OCI-LY1 (cell line): ENCODE results near the gene SCN7A.

Source experiments
- H2AFZ ChIP-seq: fragments of 200-600 bp; sonication (generic), shearing (Covaris generic); 2 replicates; pipeline ENCODE4 v1.6.0; 2014; ENCODE audit warnings: antibody characterized with exemption, mild to moderate bottlenecking, low read length
- H3F3A ChIP-seq: fragments of 200-600 bp; sonication (generic), shearing (Covaris generic); 2 replicates; pipeline ENCODE4 v1.6.0; 2014; ENCODE audit warnings: mild to moderate bottlenecking, antibody characterized with exemption, low read length, moderate library complexity; ENCODE audit not compliant: insufficient read depth
- H3K27ac ChIP-seq: fragments of 200-600 bp; sonication (generic); 2 replicates; pipeline ENCODE4 v1.5.1; 2014; ENCODE audit warnings: low read length, mixed run types, mild to moderate bottlenecking, low read depth; ENCODE audit not compliant: poor library complexity, severe bottlenecking
- H3K27me3 ChIP-seq: fragments of 200-600 bp; sonication (generic); 2 replicates; pipeline ENCODE4 v1.6.0; 2014; ENCODE audit warnings: antibody characterized with exemption, mild to moderate bottlenecking, low read length, moderate library complexity; ENCODE audit not compliant: insufficient read depth
- H3K36me3 ChIP-seq: fragments of 200-600 bp; sonication (generic); 2 replicates; pipeline ENCODE4 v1.6.1; 2014; ENCODE audit warnings: mild to moderate bottlenecking, antibody characterized with exemption, low read length, moderate library complexity, mixed read lengths; ENCODE audit not compliant: insufficient read depth
- H3K4me1 ChIP-seq: fragments of 200-600 bp; sonication (generic); 2 replicates; pipeline ENCODE4 v1.5.1; 2014; ENCODE audit warnings: mild to moderate bottlenecking, low read length, moderate library complexity; ENCODE audit not compliant: insufficient read depth, severe bottlenecking
- H3K4me2 ChIP-seq: fragments of 200-600 bp; sonication (generic), shearing (Covaris generic); 2 replicates; pipeline ENCODE4 v1.6.1; 2014; ENCODE audit warnings: low read length
- H3K4me3 ChIP-seq: fragments of 200-600 bp; sonication (generic); 2 replicates; pipeline ENCODE4 v1.5.1; 2014; ENCODE audit warnings: low read length, low read depth, mild to moderate bottlenecking, mixed read lengths; ENCODE audit not compliant: poor library complexity, severe bottlenecking
- H3K79me2 ChIP-seq: fragments of 200-600 bp; shearing (Covaris generic); 2 replicates; pipeline ENCODE4 v1.6.1; 2016; ENCODE audit warnings: mixed run types, low read length, mixed read lengths; ENCODE audit not compliant: insufficient read depth
- H3K9ac ChIP-seq: fragments of 200-600 bp; sonication (generic), shearing (Covaris generic); 2 replicates; pipeline ENCODE4 v1.6.1; 2014; ENCODE audit warnings: mild to moderate bottlenecking, low read length, mixed read lengths
- H3K9me2 ChIP-seq: fragments of 200-600 bp; sonication (generic), shearing (Covaris generic); 2 replicates; pipeline ENCODE4 v1.6.1; 2014; ENCODE audit warnings: low read depth, mild to moderate bottlenecking, low read length, mixed read lengths
- H3K9me3 ChIP-seq: fragments of 200-600 bp; shearing (Covaris generic); 2 replicates; pipeline ENCODE4 v1.6.1; 2014; ENCODE audit warnings: low read length, mixed read lengths
- H4K20me1 ChIP-seq: fragments of 200-600 bp; sonication (generic), shearing (Covaris generic); 2 replicates; pipeline ENCODE4 v1.6.0; 2016; ENCODE audit warnings: mild to moderate bottlenecking, low read length; ENCODE audit not compliant: insufficient read depth
- EZH2 ChIP-seq: fragments of 200-600 bp; sonication (generic), shearing (Covaris generic); IDR thresholded peaks from 2 replicates; pipeline ENCODE4 v1.8.0; 2017; ENCODE audit warnings: borderline replicate concordance, mixed run types, mild to moderate bottlenecking, antibody characterized with exemption, low read length, moderate library complexity, mixed read lengths
- TF ChIP-seq, protein P1 (sequence below): fragments of 200-600 bp; sonication (generic), shearing (Covaris generic); IDR thresholded peaks from 2 replicates; pipeline ENCODE4 v1.5.1; 2017; ENCODE audit warnings: mild to moderate bottlenecking, antibody characterized with exemption, low read length, moderate library complexity, mixed read lengths

Gene SCN7A

DNA sequence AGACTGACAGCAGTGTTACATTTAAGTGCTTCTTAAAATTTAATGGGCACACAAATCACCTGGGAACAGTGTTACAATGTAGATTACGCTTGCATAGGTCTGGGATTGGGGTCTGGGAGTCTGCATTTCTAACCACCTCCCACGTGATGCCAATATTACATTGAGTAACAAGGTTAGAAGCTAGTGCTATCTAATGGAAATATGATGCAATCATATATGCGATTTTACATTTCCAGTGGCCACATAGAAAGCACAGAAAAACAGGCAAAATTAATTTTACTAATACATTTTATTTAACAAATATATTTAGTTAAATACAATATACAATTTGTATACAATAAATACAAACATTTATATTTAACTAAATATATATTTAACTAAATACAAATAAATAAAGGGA is 53.7 kb downstream of the SCN7A start:
- H3K36me3 ChIP-seq, result no peaks in the 10 kb centered on the region
- H3K79me2 ChIP-seq, result no peaks in the 10 kb centered on the region
- no peaks in the 10 kb centered on the region for H4K20me1 ChIP-seq
- H3K9me3 ChIP-seq, result no peaks in the 10 kb centered on the region
- TF ChIP-seq, protein P1, sequence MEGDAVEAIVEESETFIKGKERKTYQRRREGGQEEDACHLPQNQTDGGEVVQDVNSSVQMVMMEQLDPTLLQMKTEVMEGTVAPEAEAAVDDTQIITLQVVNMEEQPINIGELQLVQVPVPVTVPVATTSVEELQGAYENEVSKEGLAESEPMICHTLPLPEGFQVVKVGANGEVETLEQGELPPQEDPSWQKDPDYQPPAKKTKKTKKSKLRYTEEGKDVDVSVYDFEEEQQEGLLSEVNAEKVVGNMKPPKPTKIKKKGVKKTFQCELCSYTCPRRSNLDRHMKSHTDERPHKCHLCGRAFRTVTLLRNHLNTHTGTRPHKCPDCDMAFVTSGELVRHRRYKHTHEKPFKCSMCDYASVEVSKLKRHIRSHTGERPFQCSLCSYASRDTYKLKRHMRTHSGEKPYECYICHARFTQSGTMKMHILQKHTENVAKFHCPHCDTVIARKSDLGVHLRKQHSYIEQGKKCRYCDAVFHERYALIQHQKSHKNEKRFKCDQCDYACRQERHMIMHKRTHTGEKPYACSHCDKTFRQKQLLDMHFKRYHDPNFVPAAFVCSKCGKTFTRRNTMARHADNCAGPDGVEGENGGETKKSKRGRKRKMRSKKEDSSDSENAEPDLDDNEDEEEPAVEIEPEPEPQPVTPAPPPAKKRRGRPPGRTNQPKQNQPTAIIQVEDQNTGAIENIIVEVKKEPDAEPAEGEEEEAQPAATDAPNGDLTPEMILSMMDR, result no peak
- TF ChIP-seq EZH2, result no peak
- H3K4me1 ChIP-seq, result no peaks in the 10 kb centered on the region
- no peak overlapping the region for H2AFZ ChIP-seq
- no peak overlapping the region for H3K4me3 ChIP-seq
- H3K9me2 ChIP-seq, result no peaks in the 10 kb centered on the region
- no peaks in the 10 kb centered on the region for H3F3A ChIP-seq
- no peak overlapping the region for H3K27ac ChIP-seq
- H3K4me2 ChIP-seq, result no peak overlapping the region
- no peak overlapping the region for H3K9ac ChIP-seq
- no peaks in the 10 kb centered on the region for H3K27me3 ChIP-seq

DNA sequence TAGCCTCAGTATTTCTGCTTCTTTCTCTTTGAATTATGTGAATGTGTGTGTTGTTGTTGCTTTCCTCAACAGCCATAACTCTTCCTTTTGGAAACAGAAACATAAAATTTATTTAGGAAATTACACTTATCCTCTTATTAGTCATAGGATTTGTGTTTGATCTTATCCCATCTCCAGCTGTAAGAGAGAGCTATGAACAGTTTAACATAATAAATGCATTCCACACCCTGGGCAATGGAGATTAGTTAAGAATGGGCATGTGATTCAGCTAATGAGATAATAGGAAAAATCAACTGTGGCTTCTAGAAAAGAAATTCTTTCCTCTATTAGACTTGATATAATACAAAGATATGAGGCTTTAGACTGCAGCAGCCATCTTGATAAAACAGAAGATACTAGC is 55.0 kb downstream of the SCN7A start:
- Histone ChIP-seq H3K36me3 (no peaks in the 10 kb centered on the region), H3K4me1 (no peaks in the 10 kb centered on the region), H3K9ac (no peak overlapping the region), H3K4me3 (no peak overlapping the region), H3K27ac (no peak overlapping the region), H3K79me2 (no peaks in the 10 kb centered on the region), H3F3A (no peaks in the 10 kb centered on the region), H4K20me1 (no peaks in the 10 kb centered on the region), H2AFZ (no peak overlapping the region), H3K9me2 (no peaks in the 10 kb centered on the region), H3K27me3 (no peaks in the 10 kb centered on the region), H3K9me3 (no peaks in the 10 kb centered on the region), H3K4me2 (no peak overlapping the region)
- TF ChIP-seq, protein P1, result no peak
- TF ChIP-seq EZH2, result no peak

DNA sequence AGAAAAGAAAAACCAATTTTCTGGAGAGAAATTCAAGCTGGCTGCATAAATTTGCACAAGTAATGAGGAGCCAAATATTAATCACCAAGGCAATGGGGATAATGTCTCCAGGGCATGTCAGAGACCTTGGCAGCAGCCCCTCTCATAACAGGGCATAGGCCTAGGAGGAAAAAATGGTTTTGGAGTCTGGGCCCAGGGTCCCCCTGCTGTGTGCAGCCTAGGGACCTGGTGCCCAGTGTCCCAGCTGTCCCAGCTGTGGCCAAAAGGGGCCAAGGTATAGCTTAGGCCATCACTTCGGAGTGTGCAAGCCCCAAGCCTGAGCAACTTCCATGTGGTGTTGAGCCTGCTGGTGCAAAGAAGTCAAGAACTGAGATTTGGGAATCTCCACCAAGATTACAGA is 57.1 kb downstream of the SCN7A start:
- H3K9me2 ChIP-seq, result no peaks in the 10 kb centered on the region
- TF ChIP-seq, protein P1, result no peak
- no peak for TF ChIP-seq EZH2
- H2AFZ ChIP-seq, result no peak overlapping the region
- no peak overlapping the region for H3K27ac ChIP-seq
- no peak overlapping the region for H3K4me2 ChIP-seq
- no peaks in the 10 kb centered on the region for H3K9me3 ChIP-seq
- H4K20me1 ChIP-seq, result no peaks in the 10 kb centered on the region
- no peak overlapping the region for H3K9ac ChIP-seq
- no peak overlapping the region for H3K4me3 ChIP-seq
- H3K79me2 ChIP-seq, result no peaks in the 10 kb centered on the region
- H3K27me3 ChIP-seq, result no peaks in the 10 kb centered on the region
- no peaks in the 10 kb centered on the region for H3F3A ChIP-seq
- H3K4me1 ChIP-seq, result no peaks in the 10 kb centered on the region
- H3K36me3 ChIP-seq, result no peaks in the 10 kb centered on the region
